Measurements from ENCODE around the gene EHBP1.

The EHBP1 gene

DNA sequence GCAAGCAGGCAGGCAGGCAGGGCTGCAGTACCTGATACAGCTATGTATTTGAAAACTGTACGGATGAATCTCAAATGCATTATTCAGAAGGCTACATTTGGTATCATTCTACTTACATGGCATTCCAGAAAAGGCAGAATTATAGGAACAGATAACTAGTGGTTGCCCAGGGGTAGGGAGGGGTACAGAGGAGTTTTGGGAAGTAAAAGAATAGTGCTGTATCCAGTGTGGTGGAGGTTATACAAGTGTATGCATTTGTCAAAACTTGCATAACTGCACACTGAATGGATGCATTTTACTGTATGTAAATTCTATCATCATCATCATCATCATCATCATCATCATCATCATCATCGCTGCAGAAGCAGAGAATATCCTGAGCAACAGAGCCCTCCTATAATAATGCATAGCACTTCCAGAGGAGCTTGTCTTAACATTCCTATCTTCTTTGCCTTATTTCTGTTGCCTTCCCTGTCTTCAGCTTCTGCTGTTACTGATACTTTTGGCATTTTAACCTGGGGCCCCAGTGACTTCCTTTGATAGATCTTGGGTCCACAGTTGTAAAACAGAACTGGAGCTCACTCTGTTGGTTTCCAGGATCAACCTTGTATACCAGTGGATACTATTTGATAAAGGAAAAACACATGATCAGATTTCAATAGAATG lies 189.6 kb downstream of the EHBP1 start:
- TF ChIP-seq, protein P1, sequence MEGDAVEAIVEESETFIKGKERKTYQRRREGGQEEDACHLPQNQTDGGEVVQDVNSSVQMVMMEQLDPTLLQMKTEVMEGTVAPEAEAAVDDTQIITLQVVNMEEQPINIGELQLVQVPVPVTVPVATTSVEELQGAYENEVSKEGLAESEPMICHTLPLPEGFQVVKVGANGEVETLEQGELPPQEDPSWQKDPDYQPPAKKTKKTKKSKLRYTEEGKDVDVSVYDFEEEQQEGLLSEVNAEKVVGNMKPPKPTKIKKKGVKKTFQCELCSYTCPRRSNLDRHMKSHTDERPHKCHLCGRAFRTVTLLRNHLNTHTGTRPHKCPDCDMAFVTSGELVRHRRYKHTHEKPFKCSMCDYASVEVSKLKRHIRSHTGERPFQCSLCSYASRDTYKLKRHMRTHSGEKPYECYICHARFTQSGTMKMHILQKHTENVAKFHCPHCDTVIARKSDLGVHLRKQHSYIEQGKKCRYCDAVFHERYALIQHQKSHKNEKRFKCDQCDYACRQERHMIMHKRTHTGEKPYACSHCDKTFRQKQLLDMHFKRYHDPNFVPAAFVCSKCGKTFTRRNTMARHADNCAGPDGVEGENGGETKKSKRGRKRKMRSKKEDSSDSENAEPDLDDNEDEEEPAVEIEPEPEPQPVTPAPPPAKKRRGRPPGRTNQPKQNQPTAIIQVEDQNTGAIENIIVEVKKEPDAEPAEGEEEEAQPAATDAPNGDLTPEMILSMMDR (IDR thresholded peaks at IDR 0.05; ENCODE audit: insufficient read depth, low read length, missing control alignments) = no peak
- DNase-seq (ENCODE audit: low read depth, low spot score) = no peak
- CTCF ChIA-PET = no interaction called here
- POLR2A ChIA-PET = no interaction called here
- H3K4me3 ChIP-seq (ENCODE audit: low read depth, low read length) = no peak overlapping the region

DNA sequence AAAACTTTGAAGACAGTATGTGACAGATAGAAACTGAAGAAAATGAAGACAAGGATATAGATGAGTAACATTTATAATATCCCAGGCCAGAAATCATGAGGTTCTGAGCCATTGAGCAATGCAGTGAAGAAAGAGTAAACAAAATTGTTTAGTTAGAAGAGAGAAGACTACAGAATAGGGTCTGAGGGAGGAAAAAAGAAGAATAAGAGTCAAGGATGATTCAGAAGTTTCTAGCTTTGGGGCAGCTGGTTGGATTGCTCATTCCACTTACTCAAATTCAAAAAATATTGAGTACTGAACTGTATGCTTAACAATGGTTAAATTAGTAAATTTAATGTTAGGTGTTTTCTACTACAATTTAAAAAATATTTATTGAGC lies 190.1 kb downstream of the EHBP1 start:
- TF ChIP-seq, protein P1 (IDR thresholded peaks at IDR 0.05; ENCODE audit: insufficient read depth, low read length, missing control alignments) = no peak
- DNase-seq (ENCODE audit: low read depth, low spot score) = no peak
- no peak overlapping the region for H3K4me3 ChIP-seq (ENCODE audit: low read depth, low read length)
- POLR2A ChIA-PET = no interaction called here
- CTCF ChIA-PET = no interaction called here

DNA sequence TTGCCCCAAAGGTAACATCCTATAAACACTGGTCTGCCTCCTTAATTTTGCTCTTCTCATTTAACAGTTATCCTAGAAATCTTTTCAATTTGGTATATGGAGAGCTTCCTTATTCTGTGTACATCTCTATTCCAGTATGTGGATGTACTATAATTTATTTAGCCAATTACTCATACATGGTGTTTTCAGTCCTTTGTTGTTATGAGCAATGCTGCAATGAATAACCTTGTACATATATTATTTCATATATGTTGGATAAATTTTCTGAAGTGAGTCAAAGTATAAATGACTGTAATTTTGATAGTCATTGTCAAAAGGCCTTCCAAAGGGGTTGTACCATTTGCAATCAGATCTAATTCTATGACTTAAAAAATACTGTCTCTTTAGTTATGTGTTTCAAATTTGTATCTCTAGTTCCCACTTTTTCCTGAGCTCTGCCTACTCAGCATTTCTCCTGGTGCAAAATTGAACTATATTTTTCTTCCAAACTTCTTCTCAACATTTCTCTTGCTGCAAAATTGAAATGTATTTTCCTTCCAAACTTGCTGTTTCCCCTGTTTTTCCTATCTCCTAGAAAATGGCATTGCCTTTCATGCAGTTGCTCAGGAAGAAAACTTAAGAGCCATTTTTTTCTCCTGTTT lies 191.8 kb downstream of the EHBP1 start:
- CTCF ChIA-PET = no interaction called here
- DNase-seq (ENCODE audit: low read depth, low spot score) = no peak
- POLR2A ChIA-PET = no interaction called here
- H3K4me3 ChIP-seq (ENCODE audit: low read depth, low read length) = no peak overlapping the region
- TF ChIP-seq, protein P1 (IDR thresholded peaks at IDR 0.05; ENCODE audit: insufficient read depth, low read length, missing control alignments) = no peak

DNA sequence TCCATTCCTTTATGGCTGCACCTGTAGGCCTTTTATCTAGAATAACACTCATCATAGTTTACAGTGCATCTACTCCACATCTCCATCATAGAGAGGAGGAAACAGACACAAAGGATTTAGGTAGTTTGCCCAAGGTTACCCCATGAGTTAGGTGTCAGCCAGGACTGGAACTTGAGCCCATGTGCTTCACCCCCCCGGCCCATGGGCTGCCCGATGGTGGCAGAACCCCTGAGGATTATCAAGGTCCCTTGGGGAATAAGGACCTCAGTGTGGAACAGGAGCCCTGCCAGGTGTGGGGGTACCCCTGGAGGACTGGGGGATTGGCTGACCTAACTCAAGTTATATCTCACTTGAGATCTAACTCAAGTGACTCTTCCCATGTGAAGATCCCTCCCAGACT lies 198.8 kb downstream of the EHBP1 start:
- POLR2A ChIA-PET = no interaction called here
- CTCF ChIA-PET = no interaction called here
- DNase-seq (ENCODE audit: low read depth, low spot score) = no peak
- H3K4me3 ChIP-seq (ENCODE audit: low read depth, low read length) = no peak overlapping the region
- TF ChIP-seq, protein P1 (IDR thresholded peaks at IDR 0.05; ENCODE audit: insufficient read depth, low read length, missing control alignments) = no peak

DNA sequence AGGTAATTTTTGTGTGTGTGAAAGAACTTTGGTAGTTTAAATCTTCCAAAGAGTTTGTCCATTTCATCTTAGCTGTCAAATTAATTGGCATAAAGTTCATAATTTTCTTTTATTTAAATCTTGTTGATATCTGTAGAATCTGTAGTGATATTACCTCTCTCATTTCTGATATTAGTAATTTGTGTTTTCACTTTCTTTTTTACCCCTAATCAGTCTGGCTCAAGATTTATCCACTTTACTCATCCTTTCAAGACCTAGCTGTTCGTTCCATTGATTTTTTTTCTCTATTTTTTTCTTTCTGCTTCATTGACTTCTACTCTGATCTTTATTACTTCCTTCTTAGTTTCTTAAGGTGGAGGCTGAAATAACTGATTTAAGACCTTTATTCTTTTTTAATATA lies 202.6 kb downstream of the EHBP1 start:
- POLR2A ChIA-PET = no interaction called here
- no peak overlapping the region for H3K4me3 ChIP-seq (ENCODE audit: low read depth, low read length)
- DNase-seq (ENCODE audit: low read depth, low spot score) = no peak
- CTCF ChIA-PET = no interaction called here
- TF ChIP-seq, protein P1 (IDR thresholded peaks at IDR 0.05; ENCODE audit: insufficient read depth, low read length, missing control alignments) = no peak

DNA sequence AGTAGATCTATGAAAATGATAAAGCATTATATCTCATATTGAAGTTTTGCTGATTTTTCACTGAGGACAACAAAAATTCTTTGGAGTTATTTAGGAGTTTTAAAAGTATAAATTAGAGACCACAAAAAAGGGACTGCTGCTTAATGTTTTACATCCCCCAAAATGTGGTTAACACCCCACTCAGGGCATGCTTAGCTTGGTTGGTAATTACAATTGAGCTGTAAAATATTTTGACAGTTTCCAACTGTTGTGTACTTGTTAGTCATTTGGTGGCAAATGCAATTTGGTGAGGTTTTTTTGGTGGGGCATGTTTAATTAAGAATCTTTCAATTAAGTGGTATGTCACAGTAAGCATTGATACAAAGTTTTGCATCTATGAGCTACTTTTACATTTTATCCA lies 207.8 kb downstream of the EHBP1 start:
- ChIA-PET POLR2A (no interaction called here), CTCF (no interaction called here)
- no peak for DNase-seq (ENCODE audit: low read depth, low spot score)
- no peak overlapping the region for H3K4me3 ChIP-seq (ENCODE audit: low read depth, low read length)
- TF ChIP-seq, protein P1 (IDR thresholded peaks at IDR 0.05; ENCODE audit: insufficient read depth, low read length, missing control alignments) = no peak

All from AG04449 (cell line).